GM12874 (cell line): ENCODE results near the gene CACFD1.

Source experiments
- CTCF ChIP-seq: IDR thresholded peaks from 2 replicates; pipeline ENCODE4 v1.5.1; 2011; ENCODE audit warnings: low read depth, mild to moderate bottlenecking, control low read depth, low read length, moderate library complexity; ENCODE audit not compliant: insufficient read depth

CACFD1 gene

GRCh38 chr9:133473743-133474142, 14.0 kb downstream of the CACFD1 start:
- TF ChIP-seq CTCF: no peak

- no peak for TF ChIP-seq CTCF
Observed at GRCh38 chr9:133474215-133474614, 14.4 kb downstream of the CACFD1 start.

GRCh38 chr9:133474853-133475252, 15.1 kb downstream of the CACFD1 start:
- TF ChIP-seq CTCF: no peak

GRCh38 chr9:133475292-133476012, 15.7 kb downstream of the CACFD1 start:
- TF ChIP-seq CTCF: no peak

DNA sequence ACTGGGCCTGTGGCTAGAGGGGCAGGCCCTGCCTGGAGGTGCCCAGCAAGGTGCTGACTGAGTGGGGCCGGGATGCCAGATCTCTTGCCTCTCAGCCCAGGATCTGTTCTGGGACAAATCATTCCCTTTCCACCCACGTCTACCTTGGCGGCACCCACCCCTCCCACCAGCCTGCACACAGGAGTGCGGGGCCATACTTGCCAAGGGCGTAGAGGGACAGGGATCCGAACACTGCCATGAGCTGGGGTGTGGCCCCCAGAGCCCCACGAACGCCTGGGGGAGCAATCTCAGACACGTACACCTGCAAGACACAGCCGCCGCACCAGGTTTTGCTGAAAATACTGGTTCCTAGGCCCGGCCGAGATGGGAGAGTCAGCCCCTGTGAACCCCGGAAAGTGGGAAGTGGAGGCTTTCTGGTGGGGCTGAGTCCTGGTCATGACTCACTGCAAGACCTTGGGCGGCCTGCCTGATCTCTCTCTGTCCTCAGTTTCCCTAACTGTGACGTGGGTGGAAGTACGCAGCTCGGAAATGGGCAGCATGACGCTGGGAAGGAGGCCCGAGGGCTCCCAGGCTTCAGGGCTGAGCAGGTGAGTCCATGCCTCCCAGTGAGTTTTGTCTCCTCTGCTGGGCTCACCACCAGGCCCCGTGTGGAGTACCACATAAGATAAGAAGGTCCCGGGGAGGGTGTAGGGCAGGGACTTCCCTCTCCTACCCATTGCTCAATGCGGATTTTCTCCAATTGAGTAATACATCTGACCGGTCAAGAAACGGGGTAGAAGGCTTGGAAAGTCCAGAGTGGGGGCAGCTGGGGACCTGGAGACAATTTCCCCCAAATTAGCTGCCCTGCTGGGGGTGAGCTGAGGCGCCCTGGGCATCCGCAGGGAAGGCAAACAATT, 16.5 kb downstream of the CACFD1 start:
- TF ChIP-seq CTCF: no peak

DNA sequence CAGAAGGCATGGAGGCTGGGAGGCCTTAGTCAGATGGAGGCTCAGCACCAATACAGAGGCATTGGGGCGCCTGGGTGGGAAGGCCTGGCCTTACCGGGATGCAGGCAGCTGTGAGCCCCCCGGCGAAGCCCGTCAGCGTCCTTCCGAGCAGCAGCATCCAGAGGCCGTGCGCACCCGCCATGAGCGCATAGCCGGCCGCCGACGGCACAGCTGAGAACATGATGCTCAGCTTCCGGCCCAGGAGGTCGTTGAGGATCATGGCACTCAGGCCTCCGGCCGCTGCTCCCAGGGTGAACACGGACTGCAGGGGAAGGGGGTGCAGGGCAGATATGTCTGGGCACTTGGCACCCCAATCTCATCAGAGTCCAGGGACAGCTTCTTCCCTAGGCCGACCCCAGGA, 17.2 kb downstream of the CACFD1 start:
- TF ChIP-seq CTCF: no peak

GRCh38 chr9:133477461-133477860, 17.7 kb downstream of the CACFD1 start:
- no peak for TF ChIP-seq CTCF
